DMS53 (cell line): ENCODE results near the gene CFAP61.

Source experiments
- DNase-seq: peaks from one replicate; lab custom pipeline; 2025; lab: John Stamatoyannopoulos, UW

The CFAP61 gene

GRCh38 chr20:20395903-20396568 is 343.7 kb downstream of the CFAP61 start:
- no peak for DNase-seq

- no peak for DNase-seq
Observed at GRCh38 chr20:20396794-20397193, 344.5 kb downstream of the CFAP61 start.

- DNase-seq: no peak
Observed at GRCh38 chr20:20398123-20398522, 345.8 kb downstream of the CFAP61 start.

GRCh38 chr20:20399531-20400500 is 347.5 kb downstream of the CFAP61 start:
- no peak for DNase-seq

- DNase-seq: no peak
Observed at GRCh38 chr20:20401991-20402390, 349.7 kb downstream of the CFAP61 start.

- DNase-seq: no peak
Observed at GRCh38 chr20:20404633-20405032, 352.3 kb downstream of the CFAP61 start.

- no peak for DNase-seq
Observed at GRCh38 chr20:20405623-20406022, 353.3 kb downstream of the CFAP61 start.

GRCh38 chr20:20406306-20406705 is 354.0 kb downstream of the CFAP61 start:
- no peak for DNase-seq

- DNase-seq: peak; percentile 68
Observed at GRCh38 chr20:20407891-20408805, 355.8 kb downstream of the CFAP61 start.

GRCh38 chr20:20409331-20409730 is 357.0 kb downstream of the CFAP61 start:
- no peak for DNase-seq
